ENCODE measurements around the gene ZHX3.
A peak's percentile ranks its signal among the peaks of the same experiment; 100 is the strongest.

ZHX3 gene

GRCh38 chr20:41355598-41356203 is 38.2 kb upstream of the ZHX3 start:
- no peak for DNase-seq
- in situ Hi-C loops (cut with MboI; ENCODE audit: low pct_unique_long_range_greater_than_20kb, low sequenced_read_pairs) = no loop called here

- in situ Hi-C loops (cut with MboI; ENCODE audit: low pct_unique_long_range_greater_than_20kb, low sequenced_read_pairs) = no loop called here
- no peak for DNase-seq
Observed at GRCh38 chr20:41355192-41355591, 37.7 kb upstream of the ZHX3 start.

DNA sequence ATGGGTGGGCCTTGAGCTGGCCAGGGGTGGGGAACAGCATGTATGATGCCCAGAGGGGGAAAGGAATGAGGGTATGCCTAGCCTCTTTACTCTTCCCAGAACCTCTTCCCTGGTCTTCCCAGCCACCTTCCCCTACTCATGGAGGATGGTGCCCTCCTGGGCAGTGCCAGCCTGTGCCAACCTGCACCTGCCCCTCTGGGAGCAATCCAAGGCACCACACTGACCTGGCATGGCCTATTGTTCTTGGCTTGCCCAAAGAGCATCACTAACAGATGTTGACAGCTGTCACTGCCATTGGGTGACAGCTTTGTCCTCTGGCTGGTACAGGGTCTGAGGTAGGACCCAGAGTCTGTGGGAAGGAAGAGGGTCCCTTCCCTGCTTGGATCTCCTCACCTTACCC is 36.0 kb upstream of the ZHX3 start:
- in situ Hi-C loops (cut with MboI; ENCODE audit: low pct_unique_long_range_greater_than_20kb, low sequenced_read_pairs) = no loop called here
- no peak for DNase-seq

GRCh38 chr20:41352666-41353065 is 35.1 kb upstream of the ZHX3 start:
- in situ Hi-C loops (cut with MboI; ENCODE audit: low pct_unique_long_range_greater_than_20kb, low sequenced_read_pairs) = no loop called here
- DNase-seq = no peak

GRCh38 chr20:41352106-41352505 is 34.6 kb upstream of the ZHX3 start:
- no peak for DNase-seq
- in situ Hi-C loops (cut with MboI; ENCODE audit: low pct_unique_long_range_greater_than_20kb, low sequenced_read_pairs) = no loop called here

- no peak for DNase-seq
- in situ Hi-C loops (cut with MboI; ENCODE audit: low pct_unique_long_range_greater_than_20kb, low sequenced_read_pairs) = no loop called here
Observed at GRCh38 chr20:41350408-41350962, 33.0 kb upstream of the ZHX3 start.

DNA sequence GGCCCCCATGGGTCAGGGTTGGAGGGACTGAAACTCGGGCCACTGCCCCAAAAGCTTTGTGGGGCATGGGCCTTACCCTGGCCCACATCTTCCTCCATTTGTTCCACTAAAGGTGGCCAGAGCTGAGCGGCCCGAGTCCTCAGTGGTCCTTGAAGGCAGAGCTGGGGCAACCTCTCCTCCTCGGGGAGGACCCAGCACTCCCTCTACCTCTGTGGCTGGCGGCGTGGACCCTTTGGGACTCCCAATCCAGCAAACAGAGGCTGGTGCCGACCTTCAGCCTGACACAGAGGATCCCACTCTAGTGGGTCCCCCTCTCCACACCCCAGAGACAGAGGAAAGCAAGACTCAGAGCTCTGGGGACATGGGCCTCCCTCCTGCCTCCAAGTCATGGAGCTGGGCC is 32.4 kb upstream of the ZHX3 start:
- in situ Hi-C loops (cut with MboI; ENCODE audit: low pct_unique_long_range_greater_than_20kb, low sequenced_read_pairs) = loop anchor here (10.0 kb wide), 2 partner anchors 175 to 365 kb away; no protein-coding TSS in a partner anchor
- no peak for DNase-seq

GRCh38 chr20:41349266-41349665 is 31.7 kb upstream of the ZHX3 start:
- no peak for DNase-seq
- in situ Hi-C loops (cut with MboI; ENCODE audit: low pct_unique_long_range_greater_than_20kb, low sequenced_read_pairs) = loop anchor here (10.0 kb wide), 2 partner anchors 174 to 364 kb away; no protein-coding TSS in a partner anchor

- no peak for DNase-seq
- in situ Hi-C loops (cut with MboI; ENCODE audit: low pct_unique_long_range_greater_than_20kb, low sequenced_read_pairs) = loop anchor here (10.0 kb wide), 2 partner anchors 174 to 364 kb away; no protein-coding TSS in a partner anchor
Observed at GRCh38 chr20:41348430-41349172, 31.1 kb upstream of the ZHX3 start.

DNA sequence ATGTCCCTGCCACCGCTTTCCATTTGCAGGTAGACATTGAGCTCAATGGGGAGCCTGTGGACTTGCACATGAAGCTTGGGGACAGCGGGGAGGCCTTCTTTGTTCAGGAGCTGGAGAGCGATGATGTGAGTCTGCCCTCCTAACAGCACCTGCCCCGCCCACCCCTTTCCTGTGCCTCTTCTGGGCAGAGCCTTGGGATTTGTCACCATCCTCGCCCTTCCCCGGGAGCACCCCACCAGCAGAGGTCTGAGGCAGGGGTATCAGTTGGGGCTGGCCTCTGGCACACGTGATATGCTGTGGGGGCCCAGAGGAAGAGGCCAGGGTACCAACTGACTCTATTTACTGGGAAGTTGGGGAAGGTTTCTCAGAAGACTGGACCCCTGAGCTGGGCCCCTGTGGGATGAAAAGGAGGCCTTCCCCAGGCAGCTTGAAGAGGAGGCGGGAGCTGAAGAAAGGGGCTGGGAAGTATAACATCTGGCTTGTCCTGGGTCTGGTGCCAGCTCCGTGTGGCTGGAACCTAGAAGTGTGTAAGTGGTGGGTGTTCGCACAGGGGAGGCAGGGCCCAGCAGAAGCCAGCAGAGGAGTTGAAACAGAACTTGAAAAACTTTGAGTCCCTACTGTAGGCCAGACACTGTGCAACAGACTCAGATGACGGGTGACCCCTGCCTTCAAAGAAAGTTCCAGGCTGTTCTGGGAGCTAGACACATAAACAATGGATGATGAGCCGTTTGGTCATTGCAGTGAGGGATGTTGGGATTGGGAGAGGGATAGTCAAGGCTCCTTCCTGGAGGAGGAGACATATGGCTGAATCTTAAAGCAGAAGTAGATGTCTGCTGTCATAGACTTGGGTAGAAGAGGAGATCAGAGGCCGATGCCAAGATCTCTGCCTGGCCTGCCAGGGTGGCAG is 30.2 kb upstream of the ZHX3 start:
- no peak for DNase-seq
- in situ Hi-C loops (cut with MboI; ENCODE audit: low pct_unique_long_range_greater_than_20kb, low sequenced_read_pairs) = loop anchor here (10.0 kb wide), 2 partner anchors 173 to 363 kb away; no protein-coding TSS in a partner anchor

GRCh38 chr20:41345729-41346067 is 28.2 kb upstream of the ZHX3 start:
- no peak for DNase-seq
- in situ Hi-C loops (cut with MboI; ENCODE audit: low pct_unique_long_range_greater_than_20kb, low sequenced_read_pairs) = loop anchor here (10.0 kb wide), 2 partner anchors 171 to 361 kb away; no protein-coding TSS in a partner anchor

- DNase-seq = no peak
Observed at GRCh38 chr20:41344938-41345728, 27.6 kb upstream of the ZHX3 start.

GRCh38 chr20:41344477-41344876 is 26.9 kb upstream of the ZHX3 start:
- DNase-seq = no peak
- in situ Hi-C loops (cut with MboI; ENCODE audit: low pct_unique_long_range_greater_than_20kb, low sequenced_read_pairs) = loop anchor here (10.0 kb wide), 2 partner anchors 170 to 360 kb away; no protein-coding TSS in a partner anchor

More at GRCh38 chr20:41344938-41345728, 27.6 kb upstream of the ZHX3 start:
- in situ Hi-C loops (cut with MboI; ENCODE audit: low pct_unique_long_range_greater_than_20kb, low sequenced_read_pairs) = loop anchor here (10.0 kb wide), 2 partner anchors 170 to 360 kb away; no protein-coding TSS in a partner anchor

DNA sequence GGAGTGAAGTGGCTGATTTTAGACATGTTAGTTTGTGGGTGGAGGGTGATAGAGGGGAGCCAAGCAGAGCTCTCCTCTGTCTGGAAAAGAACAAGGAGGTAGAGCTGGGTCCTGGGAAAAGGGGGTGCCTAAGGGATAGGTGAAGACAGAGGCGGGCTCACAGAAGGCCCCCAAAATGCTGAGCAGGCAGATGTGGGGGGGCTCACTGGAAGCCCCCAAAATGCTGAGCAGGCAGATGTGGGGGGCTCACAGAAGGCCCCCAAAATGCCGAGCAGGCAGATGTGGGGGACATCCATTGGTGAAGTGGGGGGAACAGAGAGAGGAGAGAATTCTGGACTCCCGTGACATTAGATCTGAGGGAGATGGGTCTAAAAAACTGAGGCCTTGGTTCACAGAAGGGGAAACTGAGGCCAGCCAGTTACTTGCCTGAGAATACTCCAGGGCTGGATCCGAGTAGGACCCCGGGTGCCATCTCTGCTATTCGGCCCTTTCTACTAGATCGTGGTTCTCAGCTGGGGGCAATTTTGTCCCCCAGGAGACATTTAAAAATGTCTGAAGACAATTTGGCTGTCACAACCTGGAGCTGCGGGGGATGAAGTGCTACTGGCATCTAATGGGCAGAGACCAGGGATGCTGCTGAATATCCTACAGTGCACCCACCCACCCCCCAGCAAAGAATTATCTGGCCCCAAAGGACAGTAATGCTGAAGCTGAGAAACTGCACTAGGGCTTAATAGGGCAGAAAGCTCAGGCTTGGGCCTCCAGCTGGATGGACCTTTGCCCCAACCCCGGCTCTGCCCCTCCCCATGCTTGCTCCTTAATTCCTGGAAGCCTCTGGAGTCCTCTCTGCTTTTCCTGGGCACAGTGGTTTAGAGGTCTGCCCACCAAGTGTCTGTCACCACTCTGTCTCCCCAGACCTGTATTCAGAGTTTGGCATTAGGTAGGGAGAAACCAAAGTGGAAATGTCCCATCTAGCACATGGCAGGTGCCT is 25.2 kb upstream of the ZHX3 start:
- no peak for DNase-seq
- in situ Hi-C loops (cut with MboI; ENCODE audit: low pct_unique_long_range_greater_than_20kb, low sequenced_read_pairs) = loop anchor here (10.0 kb wide), 2 partner anchors 168 to 358 kb away; no protein-coding TSS in a partner anchor

- DNase-seq = peak; percentile 33
- in situ Hi-C loops (cut with MboI; ENCODE audit: low pct_unique_long_range_greater_than_20kb, low sequenced_read_pairs) = loop anchor here (10.0 kb wide), 2 partner anchors 166 to 356 kb away; no protein-coding TSS in a partner anchor
Observed at GRCh38 chr20:41340327-41341055, 23.0 kb upstream of the ZHX3 start, which contains the start of gene LPIN3. TSS of gene LPIN3 (plus strand) at chr20:41340821. CDS start at chr20:41345804, 4,983 bp downstream.

- DNase-seq = peak; percentile 76
- in situ Hi-C loops (cut with MboI; ENCODE audit: low pct_unique_long_range_greater_than_20kb, low sequenced_read_pairs) = loop anchor here (10.0 kb wide), 2 partner anchors 165 to 355 kb away; no protein-coding TSS in a partner anchor
Observed at GRCh38 chr20:41339957-41340326, 22.4 kb upstream of the ZHX3 start.

Measured in KBM-7 (cell line).